HUES64 (cell line): ENCODE measurements around the gene INTS11.
"Not testable (repeated sequence)": the region's sequence is repeated elsewhere in the genome, so short reads cannot be mapped to it uniquely, and the experiment has no call there.

Source experiments
- H3K27ac ChIP-seq: 2 replicates; pipeline ENCODE4 v1.7.0; 2013; ENCODE audit warnings: low read depth, low read length, inconsistent platforms
- H3K27me3 ChIP-seq: 2 replicates; pipeline ENCODE4 v1.6.1; 2013; ENCODE audit warnings: mild to moderate bottlenecking, low read length; ENCODE audit not compliant: insufficient read depth
- H3K36me3 ChIP-seq: 2 replicates; pipeline ENCODE4 v1.6.1; 2013; ENCODE audit warnings: mild to moderate bottlenecking, low read length; ENCODE audit not compliant: insufficient read depth
- H3K4me1 ChIP-seq: 2 replicates; pipeline ENCODE4 v1.6.1; 2013; ENCODE audit warnings: mild to moderate bottlenecking, low read length, moderate library complexity; ENCODE audit not compliant: insufficient read depth
- H3K4me3 ChIP-seq: 2 replicates; pipeline ENCODE4 v1.5.1; 2013; ENCODE audit warnings: mild to moderate bottlenecking, low read length, moderate library complexity
- H3K9ac ChIP-seq: 2 replicates; pipeline ENCODE4 v1.6.1; 2013; ENCODE audit warnings: mild to moderate bottlenecking, low read depth, low read length
- H3K9me3 ChIP-seq: 2 replicates; pipeline ENCODE4 v1.6.1; 2013; ENCODE audit warnings: low read depth, low read length; ENCODE audit not compliant: insufficient read depth
- WGBS: fragments of 150-250, 120-280 bp; methylation state at CpG from one replicate; pipeline ENCODE4 v1.1.7; 2013; ENCODE audit warnings: missing lambda C conversion rate; 5-methylcytosine and 5-hydroxymethylcytosine counted together

Gene INTS11

GRCh38 chr1:1316199-1316598 is 8.3 kb downstream of the INTS11 start:
- H3K9me3 ChIP-seq, H3K4me3 ChIP-seq, H3K9ac ChIP-seq, H3K27ac ChIP-seq, H3K27me3 ChIP-seq: not testable (repeated sequence)
- peaks cover 11% of the 10 kb centered on the region for H3K4me1 ChIP-seq
- WGBS = 91% methylated on average over 8 of the region's 8 CpGs
- peaks cover 65% of the 10 kb centered on the region for H3K36me3 ChIP-seq

- Histone ChIP-seq H3K9me3 (no peaks in the 10 kb centered on the region), H3K4me1 (peaks cover 11% of the 10 kb centered on the region), H3K27me3 (no peaks in the 10 kb centered on the region), H3K36me3 (peaks cover 67% of the 10 kb centered on the region), H3K4me3 (peak overlapping the region; percentile 23; the same call in 1 of the 2 replicates), H3K9ac (peak overlapping the region; percentile 73), H3K27ac (peak overlapping the region; percentile 86)
- WGBS = 20% methylated on average over 9 of the region's 26 CpGs
Observed at GRCh38 chr1:1315435-1315954, 9.0 kb downstream of the INTS11 start.

- WGBS = 95% methylated on average over 23 of the region's 23 CpGs
- peaks cover 73% of the 10 kb centered on the region for H3K36me3 ChIP-seq
- peak overlapping the region; percentile 73 for H3K9ac ChIP-seq
- no peaks in the 10 kb centered on the region for H3K27me3 ChIP-seq
- peak overlapping the region; percentile 86 for H3K27ac ChIP-seq
- peaks cover 11% of the 10 kb centered on the region for H3K4me1 ChIP-seq
- 0 out of 2 replicates have a peak overlapping the region, but pooled peaks have one; percentile 23 for H3K4me3 ChIP-seq
- no peaks in the 10 kb centered on the region for H3K9me3 ChIP-seq
Observed at GRCh38 chr1:1314678-1315335, 9.7 kb downstream of the INTS11 start.

- Histone ChIP-seq H3K4me3 (no peak overlapping the region), H3K27me3 (no peaks in the 10 kb centered on the region), H3K4me1 (peaks cover 11% of the 10 kb centered on the region), H3K9me3 (no peaks in the 10 kb centered on the region), H3K9ac (no peak overlapping the region), H3K27ac (no peak overlapping the region), H3K36me3 (peaks cover 68% of the 10 kb centered on the region)
- 95% methylated on average over 15 of the region's 15 CpGs for WGBS
Observed at GRCh38 chr1:1314237-1314586, 10.2 kb downstream of the INTS11 start.

- WGBS = 94% methylated on average over 37 of the region's 37 CpGs
- peaks cover 63% of the 10 kb centered on the region for H3K36me3 ChIP-seq
- no peaks in the 10 kb centered on the region for H3K27me3 ChIP-seq
- no peak overlapping the region for H3K27ac ChIP-seq
- no peak overlapping the region for H3K4me3 ChIP-seq
- H3K9ac ChIP-seq = no peak overlapping the region
- peaks cover 11% of the 10 kb centered on the region for H3K4me1 ChIP-seq
- H3K9me3 ChIP-seq = no peaks in the 10 kb centered on the region
Observed at GRCh38 chr1:1313500-1314236, 10.8 kb downstream of the INTS11 start.

- no peaks in the 10 kb centered on the region for H3K27me3 ChIP-seq
- H3K27ac ChIP-seq = no peak overlapping the region
- no peak overlapping the region for H3K4me3 ChIP-seq
- peaks cover 55% of the 10 kb centered on the region for H3K36me3 ChIP-seq
- peaks cover 7% of the 10 kb centered on the region for H3K4me1 ChIP-seq
- H3K9ac ChIP-seq = no peak overlapping the region
- WGBS = 95% methylated on average over 49 of the region's 49 CpGs
- H3K9me3 ChIP-seq = no peaks in the 10 kb centered on the region
Observed at GRCh38 chr1:1312450-1313314, 11.8 kb downstream of the INTS11 start.

- H3K27ac ChIP-seq = no peak overlapping the region
- WGBS = 93% methylated on average over 22 of the region's 22 CpGs
Observed at GRCh38 chr1:1311107-1312104, 13.1 kb downstream of the INTS11 start.

GRCh38 chr1:1310476-1311053 is 13.9 kb downstream of the INTS11 start:
- H3K4me3 ChIP-seq = no peak overlapping the region
- 93% methylated on average over 21 of the region's 21 CpGs for WGBS
- peaks cover 15% of the 10 kb centered on the region; the same call in 1 of the 2 replicates for H3K4me1 ChIP-seq

More at GRCh38 chr1:1311107-1312104, 13.1 kb downstream of the INTS11 start:
- Histone ChIP-seq H3K4me3 (no peak overlapping the region), H3K27me3 (no peaks in the 10 kb centered on the region; the same call in 1 of the 2 replicates), H3K9ac (no peak overlapping the region), H3K36me3 (peaks cover 49% of the 10 kb centered on the region), H3K9me3 (no peaks in the 10 kb centered on the region), H3K4me1 (peaks cover 12% of the 10 kb centered on the region)

GRCh38 chr1:1310109-1310385 is 14.4 kb downstream of the INTS11 start:
- H3K27ac ChIP-seq = no peak overlapping the region; the same call in 1 of the 2 replicates
- 82% methylated on average over 3 of the region's 3 CpGs for WGBS
- H3K4me3 ChIP-seq = no peak overlapping the region
- no peaks in the 10 kb centered on the region for H3K9me3 ChIP-seq
- peaks cover 17% of the 10 kb centered on the region for H3K4me1 ChIP-seq
- no peak overlapping the region for H3K9ac ChIP-seq
- H3K36me3 ChIP-seq = peaks cover 49% of the 10 kb centered on the region
- no peaks in the 10 kb centered on the region; the same call in 1 of the 2 replicates for H3K27me3 ChIP-seq

More at GRCh38 chr1:1310476-1311053, 13.9 kb downstream of the INTS11 start:
- Histone ChIP-seq H3K36me3 (peaks cover 49% of the 10 kb centered on the region), H3K27ac (no peak overlapping the region; the same call in 1 of the 2 replicates), H3K27me3 (no peaks in the 10 kb centered on the region; the same call in 1 of the 2 replicates), H3K9ac (no peak overlapping the region), H3K9me3 (no peaks in the 10 kb centered on the region)
